ENCODE results near the gene ANKRD6.

Gene ANKRD6

DNA sequence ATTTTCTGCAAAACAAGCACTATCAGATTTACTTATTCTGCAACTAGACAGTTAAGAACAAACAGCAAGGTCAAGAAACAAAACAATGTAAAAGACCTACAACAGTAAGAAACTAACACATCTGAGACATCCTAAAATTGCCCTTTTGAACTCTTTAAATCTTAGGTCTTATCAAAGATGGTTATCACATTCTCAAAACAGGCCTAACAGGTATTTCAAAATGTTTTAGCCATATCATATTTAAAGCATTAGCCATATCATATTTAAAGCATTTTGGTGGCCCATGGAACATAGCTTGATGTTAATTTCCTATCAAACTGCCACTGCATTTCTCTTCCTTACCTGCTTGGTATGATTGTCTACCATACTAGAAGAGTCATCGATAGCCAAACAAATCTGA is 216.7 kb downstream of the ANKRD6 start:
- no peak for DNase-seq (ENCODE audit: low read depth)
- no peak for TF ChIP-seq CTCF (IDR thresholded peaks at IDR 0.05; ENCODE audit: low read depth, low read length, missing control alignments)
- H3K4me3 ChIP-seq (ENCODE audit: low read depth, low read length): no peak overlapping the region

DNA sequence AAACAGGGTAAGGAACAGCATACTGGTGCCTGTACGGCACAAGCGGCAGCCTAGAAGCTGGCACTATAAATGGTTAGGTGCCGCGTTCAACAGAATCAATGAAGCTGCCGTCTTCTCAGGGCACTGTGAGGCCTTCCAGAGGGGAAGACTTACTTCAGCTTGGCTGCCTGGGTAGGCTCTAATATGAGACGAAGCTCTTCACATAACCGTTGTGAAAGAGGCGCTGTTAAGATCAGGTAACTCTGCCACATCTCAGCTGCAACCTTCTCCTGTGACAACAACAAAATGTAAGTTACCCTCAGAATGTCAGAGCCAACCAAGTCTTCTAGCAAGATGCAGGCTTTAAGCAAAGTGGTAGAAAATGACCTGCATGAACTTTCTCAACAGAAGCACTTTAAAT is 217.6 kb downstream of the ANKRD6 start:
- no peak for TF ChIP-seq CTCF (IDR thresholded peaks at IDR 0.05; ENCODE audit: low read depth, low read length, missing control alignments)
- no peak for DNase-seq (ENCODE audit: low read depth)
- H3K4me3 ChIP-seq (ENCODE audit: low read depth, low read length): no peak overlapping the region

GRCh38 chr6:89655122-89655521 is 222.2 kb downstream of the ANKRD6 start:
- no peak for DNase-seq (ENCODE audit: low read depth)
- no peak for TF ChIP-seq CTCF (IDR thresholded peaks at IDR 0.05; ENCODE audit: low read depth, low read length, missing control alignments)
- no peak overlapping the region for H3K4me3 ChIP-seq (ENCODE audit: low read depth, low read length)

DNA sequence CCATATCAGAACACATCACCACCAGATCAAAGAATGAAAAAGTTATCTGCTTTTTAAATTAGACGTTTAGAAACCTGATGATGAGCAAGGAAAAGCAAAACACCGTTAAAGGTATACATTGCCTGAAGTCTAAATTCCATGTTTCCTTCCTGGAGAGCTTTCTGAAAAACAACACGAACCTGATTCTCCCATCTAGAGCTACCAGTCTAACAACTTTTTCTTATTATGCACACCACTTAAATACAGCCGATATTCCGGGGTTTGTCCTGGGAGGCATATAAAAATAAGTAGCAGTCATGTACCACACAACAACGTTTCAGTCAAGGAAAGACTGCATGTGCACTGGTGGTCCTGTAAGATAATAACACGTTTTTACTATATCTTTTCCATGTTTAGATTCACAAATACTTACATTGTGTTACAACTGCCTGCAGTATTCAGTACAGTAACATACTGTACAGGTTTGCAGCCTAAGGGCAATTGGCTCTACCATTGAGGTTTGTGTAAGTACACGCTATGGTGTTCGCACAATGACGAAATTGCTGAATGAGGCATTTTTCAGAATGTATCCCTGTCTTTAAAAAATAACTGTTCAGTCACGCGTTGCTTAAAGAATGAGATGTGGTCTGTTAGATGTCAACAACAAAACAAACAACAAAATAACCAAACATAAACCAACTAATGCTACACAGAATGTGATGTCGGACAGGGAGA is 224.7 kb downstream of the ANKRD6 start:
- no peak for TF ChIP-seq CTCF (IDR thresholded peaks at IDR 0.05; ENCODE audit: low read depth, low read length, missing control alignments)

DNA sequence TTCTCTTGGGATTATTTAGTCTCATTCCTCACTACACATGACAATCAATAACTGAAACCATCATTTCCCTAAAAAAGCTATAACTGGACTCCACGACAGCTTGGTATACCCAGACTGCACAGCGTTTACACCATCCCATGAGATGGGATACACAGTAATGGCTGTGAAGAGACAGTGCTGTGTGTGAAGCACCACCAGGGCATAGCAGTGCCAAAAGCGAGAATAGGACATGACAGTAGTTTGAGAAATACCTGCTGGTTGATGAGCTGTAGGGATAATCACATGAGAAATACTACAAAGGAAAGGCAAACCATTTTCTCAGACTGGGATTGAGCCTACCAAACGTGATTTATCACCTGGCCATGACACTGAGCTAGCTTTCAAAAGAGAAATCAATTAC is 228.0 kb downstream of the ANKRD6 start:
- no peak overlapping the region for H3K4me3 ChIP-seq (ENCODE audit: low read depth, low read length)
- TF ChIP-seq CTCF (IDR thresholded peaks at IDR 0.05; ENCODE audit: low read depth, low read length, missing control alignments): no peak
- DNase-seq (ENCODE audit: low read depth): no peak

More for the DNA sequence above, 224.7 kb downstream of the ANKRD6 start:
- no peak overlapping the region for H3K4me3 ChIP-seq (ENCODE audit: low read depth, low read length)
- no peak for DNase-seq (ENCODE audit: low read depth)

GRCh38 chr6:89661559-89661958 is 228.6 kb downstream of the ANKRD6 start:
- DNase-seq (ENCODE audit: low read depth): no peak
- H3K4me3 ChIP-seq (ENCODE audit: low read depth, low read length): no peak overlapping the region
- no peak for TF ChIP-seq CTCF (IDR thresholded peaks at IDR 0.05; ENCODE audit: low read depth, low read length, missing control alignments)

DNA sequence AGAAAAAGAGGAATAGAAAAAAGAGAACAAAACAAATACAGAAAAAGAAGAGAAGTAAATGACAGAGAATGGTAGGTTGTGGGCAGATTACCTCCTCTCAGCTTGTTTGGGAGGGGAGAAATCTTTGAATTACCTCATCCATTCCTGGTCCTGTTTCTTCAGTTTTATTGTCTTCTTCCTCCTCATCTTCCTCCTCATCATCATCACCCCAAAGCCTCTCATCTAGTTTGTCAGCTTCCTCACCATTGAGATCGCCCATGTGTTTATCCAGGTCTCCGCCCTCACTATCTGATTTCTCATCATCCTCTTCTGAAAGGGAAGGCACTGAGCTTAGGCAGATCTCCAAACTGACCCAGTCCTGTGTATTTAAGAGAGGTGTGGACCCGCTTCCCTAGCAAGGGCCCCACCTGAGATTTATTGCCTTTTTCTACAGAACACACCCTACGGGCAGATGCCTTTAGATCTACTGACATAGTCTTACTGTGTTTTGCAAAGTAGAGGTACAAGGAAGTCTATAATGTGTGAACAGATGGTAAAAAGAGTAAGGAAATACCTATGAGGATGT is 229.8 kb downstream of the ANKRD6 start:
- no peak overlapping the region for H3K4me3 ChIP-seq (ENCODE audit: low read depth, low read length)
- TF ChIP-seq CTCF (IDR thresholded peaks at IDR 0.05; ENCODE audit: low read depth, low read length, missing control alignments): no peak
- no peak for DNase-seq (ENCODE audit: low read depth)
